GM19438 (cell line): ENCODE results near the gene NRXN3.

ENCODE experiments used
- ATAC-seq: cut with Tn5 transposase; IDR thresholded peaks from one replicate; pipeline ENCODE4 v1.9.1; 2021; ENCODE audit warnings: low read depth; ENCODE audit not compliant: unreplicated experiment

Gene NRXN3

DNA sequence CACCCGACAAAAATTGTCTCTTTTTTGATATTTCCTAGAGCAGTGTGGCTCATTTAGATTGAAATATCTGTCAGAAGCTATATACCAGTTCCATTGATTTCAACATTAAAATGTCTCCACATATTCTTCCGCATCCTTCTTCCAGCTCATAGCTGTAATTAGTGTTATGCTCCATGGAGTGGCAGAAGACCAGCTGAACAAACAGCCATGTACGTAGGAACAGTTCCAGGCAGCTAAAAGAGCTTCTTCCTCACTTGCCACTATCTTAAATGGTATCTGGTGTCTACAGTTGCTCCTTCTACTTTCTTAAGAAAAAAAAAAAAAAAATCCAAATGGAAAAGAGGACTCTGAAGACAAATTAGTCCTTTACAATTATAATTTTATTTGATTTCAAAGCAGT is 1193.1 kb downstream of the NRXN3 start:
- ATAC-seq: no peak

DNA sequence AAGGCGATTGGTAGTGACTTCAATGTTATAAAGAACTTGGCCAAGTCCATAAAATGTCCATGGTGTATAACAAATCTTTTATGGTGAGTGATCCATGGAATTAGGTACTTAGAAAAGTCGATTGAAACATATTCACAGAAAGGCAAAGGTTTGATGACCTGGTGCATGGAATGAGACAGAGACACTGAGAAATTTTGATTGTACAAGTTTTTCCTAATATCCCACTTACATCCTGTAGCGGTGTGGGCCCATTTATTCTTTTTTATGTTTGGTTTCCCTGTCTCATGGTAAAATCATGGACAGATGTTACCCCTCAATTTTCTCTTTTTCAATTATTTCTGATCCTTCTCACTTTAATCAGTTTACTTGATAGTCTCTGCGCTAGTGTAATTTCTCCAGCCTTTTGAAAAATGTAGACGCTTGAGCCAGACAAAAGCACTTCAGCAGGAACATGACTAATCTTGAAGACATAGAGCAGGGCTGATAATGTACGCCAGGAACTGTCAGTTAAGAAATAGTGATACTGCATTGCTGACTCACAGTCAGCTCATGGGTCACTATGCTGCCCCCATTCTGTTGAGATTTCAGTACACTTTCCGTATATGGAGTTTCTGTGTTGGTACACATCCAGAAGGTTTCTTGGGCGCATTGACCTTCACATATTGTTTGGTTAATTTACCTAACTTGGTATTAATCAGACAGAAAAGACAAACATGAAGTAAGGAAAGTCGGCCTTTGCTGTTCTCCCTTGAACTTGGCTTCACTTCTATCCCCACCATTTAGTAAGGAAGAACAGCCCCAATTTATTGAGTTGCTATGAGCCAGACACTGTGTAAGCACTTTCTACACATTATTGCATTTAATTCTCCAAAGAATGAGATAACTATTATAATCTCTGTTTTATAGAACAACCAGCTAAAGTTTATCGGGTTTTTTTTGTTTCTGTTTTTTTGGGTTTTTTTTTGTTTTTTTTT is 1199.5 kb downstream of the NRXN3 start:
- no peak for ATAC-seq

DNA sequence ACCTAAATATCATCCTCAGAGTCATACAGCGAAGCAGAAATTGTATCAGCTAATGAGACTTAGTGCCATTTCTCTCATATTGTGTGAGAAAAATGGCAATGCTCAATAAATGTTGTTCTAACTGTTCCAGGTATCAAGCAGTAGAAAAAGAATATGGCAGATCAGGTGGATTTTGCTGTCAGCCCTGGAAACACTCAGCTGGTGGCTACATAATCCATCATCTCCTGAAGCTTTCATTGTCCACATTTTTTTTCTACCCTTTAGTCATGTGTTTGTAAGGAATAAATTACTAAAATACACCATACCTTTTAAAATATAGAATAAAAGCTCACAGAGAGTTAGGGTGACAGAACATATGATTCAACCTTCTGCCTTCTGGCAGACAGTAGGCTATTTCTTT is 1200.8 kb downstream of the NRXN3 start:
- ATAC-seq: no peak

GRCh38 chr14:79373451-79373850 is 1203.3 kb downstream of the NRXN3 start:
- ATAC-seq: no peak

DNA sequence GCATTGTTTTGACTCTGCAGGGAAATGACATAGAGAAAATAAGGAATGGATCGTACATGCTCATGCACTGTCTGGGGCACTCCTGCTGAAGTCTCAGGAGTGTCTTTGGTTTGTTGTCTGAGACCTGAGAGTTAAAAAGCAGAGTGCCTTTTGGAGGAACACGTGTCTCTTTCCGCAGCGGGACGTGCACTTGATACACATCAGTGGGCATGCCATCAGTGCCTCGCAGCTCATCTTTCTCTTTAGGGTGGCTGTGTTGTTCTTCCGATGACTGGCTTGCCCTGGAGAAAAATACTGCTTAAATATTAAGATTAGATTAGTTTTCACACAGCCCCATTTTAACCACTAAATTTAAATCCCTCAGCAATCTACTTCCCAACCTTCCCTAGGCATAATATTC is 1205.2 kb downstream of the NRXN3 start:
- ATAC-seq: no peak

DNA sequence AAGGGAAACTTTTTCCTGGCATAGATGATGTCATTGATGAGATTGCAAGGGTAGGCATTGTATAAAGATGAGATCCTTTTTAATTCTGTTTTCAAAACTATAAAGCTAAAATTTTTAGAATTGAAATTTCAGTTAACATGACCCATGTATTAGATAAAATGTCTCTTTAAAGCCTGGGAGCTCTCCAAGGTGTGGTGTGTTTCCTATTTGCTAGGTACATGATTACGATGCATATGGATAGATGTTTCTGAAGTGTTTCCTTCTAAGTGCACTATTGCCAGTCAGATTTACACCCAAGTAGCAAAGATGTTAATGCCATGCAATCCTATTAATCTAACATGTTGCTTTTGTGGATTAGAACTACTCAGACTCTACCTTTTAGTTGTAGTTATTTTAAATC is 1206.4 kb downstream of the NRXN3 start:
- no peak for ATAC-seq

DNA sequence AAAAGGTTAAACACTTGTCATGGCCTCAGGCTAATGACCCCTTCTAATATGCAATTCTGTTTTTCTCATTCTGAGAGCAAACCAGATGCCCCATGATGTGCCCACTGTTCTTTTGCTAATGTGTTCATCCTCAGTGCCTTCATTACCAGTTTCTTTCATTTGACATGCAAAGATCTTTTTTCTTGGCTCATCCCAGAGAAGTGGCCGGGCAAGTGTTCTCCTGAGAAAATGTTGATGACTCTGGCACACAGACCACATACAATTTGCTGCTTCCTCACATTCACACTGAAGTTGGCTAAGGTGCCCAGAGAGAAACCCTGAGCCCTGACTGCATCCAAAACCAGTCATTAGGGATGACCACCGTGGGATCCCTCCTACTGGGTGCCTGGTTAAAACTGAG is 1207.8 kb downstream of the NRXN3 start:
- ATAC-seq: no peak

- no peak for ATAC-seq
Measured at GRCh38 chr14:79379266-79379665, 1209.1 kb downstream of the NRXN3 start.

- ATAC-seq: no peak
Measured at GRCh38 chr14:79383031-79383430, 1212.9 kb downstream of the NRXN3 start.

GRCh38 chr14:79383475-79383874 is 1213.3 kb downstream of the NRXN3 start:
- no peak for ATAC-seq

DNA sequence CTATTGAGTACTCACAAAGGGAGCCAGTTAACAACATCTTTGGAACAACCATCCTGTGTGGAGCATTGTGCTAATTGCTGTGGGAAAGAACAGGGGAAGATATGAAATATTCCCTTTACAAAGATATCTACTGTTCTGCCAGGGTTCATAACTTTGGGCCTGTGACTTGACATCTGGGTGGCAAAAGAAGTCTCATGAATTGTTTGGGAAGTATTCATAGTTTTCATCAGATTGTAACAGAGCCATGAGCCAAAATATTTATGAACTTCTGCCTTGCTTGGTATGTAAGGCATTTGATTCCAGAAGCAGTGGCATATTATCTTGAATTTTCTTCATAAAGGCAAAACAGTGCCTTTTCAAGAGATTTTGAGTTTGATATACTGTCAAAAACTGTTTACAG is 1224.9 kb downstream of the NRXN3 start:
- no peak for ATAC-seq

DNA sequence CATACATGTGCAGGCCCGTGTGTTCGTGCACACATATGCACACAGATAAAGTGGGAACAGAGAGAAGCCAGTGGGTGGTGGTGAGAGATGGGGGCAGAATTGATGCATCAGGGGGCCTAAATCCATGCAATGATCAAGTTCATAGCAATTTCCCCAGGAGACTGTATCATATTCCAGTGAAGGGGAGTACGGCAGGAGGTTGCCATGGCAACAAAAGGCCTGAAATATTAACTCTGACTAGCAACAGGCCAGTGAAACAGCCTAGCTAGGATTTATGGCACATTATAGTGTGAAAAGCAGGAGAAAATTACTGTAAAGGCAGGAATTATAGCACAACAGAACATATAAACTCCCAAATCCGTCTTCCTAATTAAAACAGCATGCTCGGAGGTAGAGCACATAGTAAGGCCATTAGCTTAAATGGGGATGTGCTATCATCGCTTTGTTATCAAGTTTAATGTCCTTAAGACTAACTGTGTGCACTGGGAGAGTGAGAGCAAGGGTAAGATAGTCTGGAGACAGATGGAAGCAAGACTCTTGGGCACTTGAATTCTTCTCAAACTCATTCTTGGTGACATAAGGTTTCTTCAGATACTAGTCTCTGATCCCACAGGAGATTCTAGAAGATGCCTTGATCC is 1234.8 kb downstream of the NRXN3 start:
- no peak for ATAC-seq

DNA sequence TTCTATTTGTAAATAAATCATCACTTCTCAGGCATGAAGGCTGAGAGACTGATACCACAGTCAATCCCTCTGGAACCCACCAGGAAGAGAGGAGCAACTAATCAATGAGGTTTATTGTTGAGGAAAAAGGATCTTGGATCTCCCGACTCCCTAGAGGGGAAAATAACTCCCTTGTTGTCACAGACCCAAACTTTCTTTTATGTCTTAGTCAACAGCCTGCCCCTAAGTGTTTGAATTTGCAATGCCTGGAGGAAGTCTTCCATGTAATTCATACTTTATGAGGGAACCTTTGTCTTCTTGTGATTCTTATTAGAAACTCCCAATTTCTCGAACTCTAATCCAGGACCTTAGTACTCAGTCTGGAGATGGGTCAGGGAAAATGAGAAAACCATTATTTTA is 1235.3 kb downstream of the NRXN3 start:
- no peak for ATAC-seq

DNA sequence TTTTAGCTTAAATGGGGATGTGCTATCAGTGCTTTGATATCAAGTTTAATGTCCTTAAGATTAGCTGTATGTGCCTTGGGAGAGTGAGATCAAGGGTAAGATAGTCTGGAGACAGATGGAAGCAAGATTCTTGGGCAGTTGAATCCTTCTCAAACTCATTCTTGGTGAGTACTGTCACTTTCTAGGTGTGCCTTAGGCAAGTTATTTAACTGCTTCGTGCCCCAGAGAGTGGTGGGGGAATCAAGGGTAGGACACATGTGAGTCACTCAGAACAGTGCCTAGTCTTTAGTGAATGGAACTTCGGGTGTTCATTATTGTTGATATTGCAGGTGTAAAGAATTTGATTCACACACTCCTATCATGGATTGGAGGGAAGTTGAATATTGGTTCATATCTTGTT is 1237.4 kb downstream of the NRXN3 start:
- no peak for ATAC-seq

- ATAC-seq: no peak
Measured at GRCh38 chr14:79408696-79409095, 1238.5 kb downstream of the NRXN3 start.

- ATAC-seq: no peak
Measured at GRCh38 chr14:79411403-79412174, 1241.4 kb downstream of the NRXN3 start.

GRCh38 chr14:79412822-79413221 is 1242.6 kb downstream of the NRXN3 start:
- no peak for ATAC-seq

DNA sequence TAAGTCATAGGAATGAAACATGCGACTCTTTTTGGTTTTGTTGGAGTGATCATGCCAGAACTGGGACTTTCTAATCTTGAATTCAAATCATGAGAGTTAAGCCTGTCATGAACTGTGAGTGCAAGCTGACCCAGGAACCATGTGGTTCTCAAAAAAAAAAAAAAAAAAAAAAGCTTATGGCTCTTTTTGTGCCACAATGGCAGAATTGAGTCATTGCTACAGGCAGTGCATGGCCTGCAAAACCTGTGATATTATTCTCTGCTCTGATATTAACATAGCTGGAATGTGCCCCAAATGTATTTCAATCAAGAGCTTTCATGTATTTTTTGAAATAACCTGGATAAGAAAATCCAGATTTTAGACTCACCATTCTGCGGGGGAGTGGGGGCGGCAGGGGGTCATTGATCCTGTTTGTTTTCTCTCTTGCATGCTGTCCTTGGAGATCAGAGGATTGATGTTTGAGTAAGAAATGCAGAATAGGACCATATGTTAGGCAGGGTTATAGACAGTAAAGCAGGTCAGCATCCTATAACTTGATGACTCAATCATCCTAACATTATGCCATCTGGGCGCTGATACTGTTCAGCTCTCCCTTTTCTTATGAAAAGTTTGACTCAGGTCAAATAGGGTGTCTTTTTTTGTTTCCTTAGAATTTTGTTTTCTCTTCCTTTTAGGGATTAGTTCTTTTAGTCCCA is 1243.7 kb downstream of the NRXN3 start:
- no peak for ATAC-seq

- ATAC-seq: no peak
Measured at GRCh38 chr14:79415726-79416125, 1245.6 kb downstream of the NRXN3 start.

GRCh38 chr14:79417961-79418360 is 1247.8 kb downstream of the NRXN3 start:
- no peak for ATAC-seq
